Neutrophil (primary cell): ENCODE measurements around the gene GSK3A.
A peak's percentile ranks its signal among the peaks of the same experiment; 100 is the strongest.

Source experiments
- H3K27ac ChIP-seq: fragments of 200-600 bp; sonication (generic); 2 replicates; pipeline ENCODE4 v1.5.1; 2016; ENCODE audit warnings: mild to moderate bottlenecking, moderate library complexity
- H3K27me3 ChIP-seq: fragments of 200-600 bp; sonication (generic); 2 replicates; pipeline ENCODE4 v1.6.0; 2016; ENCODE audit warnings: mild to moderate bottlenecking
- H3K36me3 ChIP-seq: fragments of 200-600 bp; sonication (generic); 2 replicates; pipeline ENCODE4 v1.5.1; 2017
- H3K4me1 ChIP-seq, 2 experiments: fragments of 200-600 bp in 1 of 2; sonication (generic) in 1 of 2; 1 replicate in 1 of 2; 2 replicates in 1 of 2; pipeline versions ENCODE4 v1.5.1 to v1.6.1; 2013 to 2016; ENCODE audit warnings: low read depth in 1 of 2, low read length in 1 of 2, mild to moderate bottlenecking in 1 of 2, moderate library complexity in 1 of 2; ENCODE audit not compliant: control insufficient read depth in 1 of 2, insufficient read depth in 1 of 2
- H3K4me3 ChIP-seq, 2 experiments: fragments of 200-600 bp in 1 of 2; sonication (generic) in 1 of 2; 1 replicate in 1 of 2; 2 replicates in 1 of 2; pipeline ENCODE4 v1.5.1; 2013 to 2016; ENCODE audit warnings: low read depth in 1 of 2, low read length in 1 of 2, mild to moderate bottlenecking in 1 of 2, moderate library complexity in 1 of 2
- H3K9me3 ChIP-seq: fragments of 200-600 bp; sonication (generic); 2 replicates; pipeline ENCODE4 v1.5.1; 2016
- CTCF ChIP-seq: fragments of 200-600 bp; sonication (generic); IDR thresholded peaks from 2 replicates; pipeline ENCODE4 v1.5.1; 2016; ENCODE audit warnings: antibody characterized with exemption

Gene GSK3A

GRCh38 chr19:42279155-42279901 lies 36.9 kb upstream of the GSK3A start:
- Histone ChIP-seq H3K4me3 (peak overlapping the region; percentile 76 to 82), H3K27ac (peak overlapping the region; percentile 42), H3K36me3 (peaks cover 22% of the 10 kb centered on the region), H3K27me3 (peaks cover 27% of the 10 kb centered on the region), H3K9me3 (no peaks in the 10 kb centered on the region), H3K4me1 (peaks cover 47 to 52% of the 10 kb centered on the region in 2 experiments)
- no peak for TF ChIP-seq CTCF

- Histone ChIP-seq H3K4me1 (peaks cover 47 to 52% of the 10 kb centered on the region in 2 experiments), H3K4me3 (no peak overlapping the region), H3K9me3 (no peaks in the 10 kb centered on the region), H3K36me3 (peaks cover 29% of the 10 kb centered on the region), H3K27me3 (peaks cover 27% of the 10 kb centered on the region), H3K27ac (no peak overlapping the region)
- TF ChIP-seq CTCF, result no peak
Measured at GRCh38 chr19:42278452-42279154, 36.2 kb upstream of the GSK3A start.

- Histone ChIP-seq H3K27me3 (peaks cover 27% of the 10 kb centered on the region), H3K4me3 (no peak overlapping the region), H3K36me3 (peaks cover 36% of the 10 kb centered on the region), H3K9me3 (no peaks in the 10 kb centered on the region), H3K27ac (no peak overlapping the region), H3K4me1 (peaks cover 41 to 47% of the 10 kb centered on the region in 2 experiments)
- TF ChIP-seq CTCF, result no peak
Measured at GRCh38 chr19:42277821-42278451, 35.5 kb upstream of the GSK3A start.

GRCh38 chr19:42276821-42277220 lies 34.4 kb upstream of the GSK3A start:
- TF ChIP-seq CTCF, result no peak
- Histone ChIP-seq H3K27me3 (peaks cover 22% of the 10 kb centered on the region), H3K27ac (no peak overlapping the region), H3K4me1 (peaks cover 30 to 39% of the 10 kb centered on the region in 2 experiments), H3K4me3 (no peak overlapping the region), H3K36me3 (peaks cover 47% of the 10 kb centered on the region), H3K9me3 (no peaks in the 10 kb centered on the region)

- Histone ChIP-seq H3K4me3 (no peak overlapping the region), H3K27me3 (peaks cover 16% of the 10 kb centered on the region), H3K4me1 (peaks cover 29 to 41% of the 10 kb centered on the region in 2 experiments), H3K36me3 (peaks cover 51% of the 10 kb centered on the region), H3K9me3 (no peaks in the 10 kb centered on the region), H3K27ac (no peak overlapping the region)
- TF ChIP-seq CTCF, result no peak
Measured at GRCh38 chr19:42276284-42276683, 33.9 kb upstream of the GSK3A start.
